Stimulated activated CD8-positive, alpha-beta memory T cell treated with anti-CD3 and anti-CD28 coated beads, Interleukin-15, amount 100 ng/mL, for 48 hours (primary cell): ENCODE measurements around the gene IL16.
"Not testable (repeated sequence)": the region's sequence is repeated elsewhere in the genome, so short reads cannot be mapped to it uniquely, and the experiment has no call there.

Source experiments
- DNase-seq, 2 donors: peaks; one replicate each; pipeline ENCODE4 v3.0.0-alpha.2; 2020; ENCODE audit warnings: low read depth in 2 of 2

Gene IL16

GRCh38 chr15:81196576-81197254, at the start of gene IL16:
IL16 (plus strand) TSS chr15:81196879; CDS start chr15:81225400, 28,521 bp downstream.
- no peak for DNase-seq

GRCh38 chr15:81151389-81151788, 45.3 kb upstream of the IL16 start:
- DNase-seq = no peak

DNA sequence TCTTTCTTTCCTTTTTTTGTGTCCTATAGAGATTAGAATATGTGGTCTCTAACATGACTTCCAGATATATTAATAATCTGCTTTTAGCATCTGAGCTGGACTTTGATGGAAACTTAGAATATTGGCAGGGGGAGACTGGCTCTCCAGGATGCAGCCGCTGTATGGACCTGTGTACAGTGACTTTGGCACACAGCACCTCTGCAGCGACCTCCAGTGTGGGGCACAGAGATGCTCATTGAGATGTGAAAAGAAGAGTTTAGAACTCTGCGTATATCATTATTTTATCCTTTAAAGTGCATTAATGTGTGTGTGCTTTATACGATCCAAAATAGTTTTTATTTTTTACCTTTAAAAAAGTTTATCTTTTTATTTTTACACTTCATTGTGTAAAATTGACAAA, 44.3 kb upstream of the IL16 start:
- DNase-seq = no peak

DNA sequence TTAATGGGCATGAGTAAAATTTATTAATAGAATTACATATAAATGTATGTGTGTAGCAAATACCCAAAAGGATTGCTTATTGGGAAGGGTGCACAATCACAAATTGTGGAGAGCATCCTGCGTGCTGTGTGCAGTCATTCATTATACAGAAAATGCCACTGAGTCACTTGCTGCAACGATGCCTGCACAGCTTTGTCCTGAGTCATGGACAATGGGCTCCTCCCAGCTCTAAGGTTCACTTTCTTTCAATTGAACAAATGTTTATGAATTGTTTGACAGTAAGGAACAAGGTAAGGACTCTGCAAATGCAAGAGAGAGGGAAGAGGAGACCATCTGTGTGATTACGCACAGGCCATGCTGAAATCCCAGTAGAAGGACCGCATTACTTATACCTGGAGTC, 43.9 kb upstream of the IL16 start:
- DNase-seq = no peak

DNA sequence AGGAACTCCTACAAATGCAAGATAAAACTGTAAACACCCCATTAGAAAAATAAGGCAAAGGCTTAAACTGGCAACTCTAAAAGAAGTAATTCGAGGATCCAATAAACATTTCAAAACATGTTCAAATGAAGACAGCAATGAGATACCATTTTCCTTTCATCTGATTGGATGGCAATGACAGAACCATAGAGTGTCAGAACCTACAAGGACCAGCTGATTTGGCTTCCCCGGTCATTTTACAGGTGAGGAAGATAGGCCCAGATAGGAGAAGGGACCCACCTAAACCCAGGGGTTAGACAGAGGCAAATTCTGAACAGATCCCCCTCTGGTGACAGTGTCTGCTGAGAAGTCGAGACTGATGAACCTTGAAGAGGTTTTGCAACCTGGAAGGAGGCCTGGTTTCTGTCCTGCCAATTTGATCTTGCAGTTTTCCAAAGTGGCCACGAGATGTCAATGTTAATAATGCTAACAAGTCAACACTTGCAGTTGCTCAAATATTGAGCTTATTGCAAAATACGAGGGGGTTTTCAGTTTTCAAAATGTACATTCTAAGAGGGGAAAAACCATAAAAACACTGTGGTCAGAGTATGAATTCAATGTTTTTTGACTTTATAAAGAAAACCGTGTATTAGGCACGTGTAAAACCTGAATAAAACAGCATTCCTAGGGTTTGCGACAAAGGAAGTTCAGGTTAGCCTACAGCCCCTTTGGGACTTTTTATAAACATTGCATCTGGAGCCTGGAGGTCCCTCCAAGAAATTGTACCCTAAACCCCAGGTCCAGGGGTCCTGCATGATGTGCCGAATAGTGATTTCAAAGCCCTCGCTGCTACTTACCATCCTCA, 41.1 kb upstream of the IL16 start:
- DNase-seq = no peak

DNA sequence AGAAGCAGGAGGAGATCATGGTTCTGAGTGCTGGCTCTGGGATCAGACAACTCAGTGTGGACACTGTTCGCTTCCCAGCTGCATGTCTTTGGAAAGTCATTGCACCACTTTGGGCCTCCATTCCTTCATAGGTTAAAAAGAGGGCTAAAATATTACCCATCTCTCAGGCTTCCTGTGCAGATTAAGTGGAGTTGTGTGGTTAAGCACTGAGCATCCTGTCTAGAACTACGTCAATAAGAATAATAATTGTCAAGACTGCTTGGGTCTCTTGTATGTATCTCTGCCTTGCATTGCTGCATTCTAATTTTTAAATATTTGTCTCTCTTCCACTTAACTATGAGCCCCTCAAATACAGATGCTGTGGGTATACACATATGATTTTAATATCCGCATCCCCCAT, 40.4 kb upstream of the IL16 start:
- no peak for DNase-seq

DNA sequence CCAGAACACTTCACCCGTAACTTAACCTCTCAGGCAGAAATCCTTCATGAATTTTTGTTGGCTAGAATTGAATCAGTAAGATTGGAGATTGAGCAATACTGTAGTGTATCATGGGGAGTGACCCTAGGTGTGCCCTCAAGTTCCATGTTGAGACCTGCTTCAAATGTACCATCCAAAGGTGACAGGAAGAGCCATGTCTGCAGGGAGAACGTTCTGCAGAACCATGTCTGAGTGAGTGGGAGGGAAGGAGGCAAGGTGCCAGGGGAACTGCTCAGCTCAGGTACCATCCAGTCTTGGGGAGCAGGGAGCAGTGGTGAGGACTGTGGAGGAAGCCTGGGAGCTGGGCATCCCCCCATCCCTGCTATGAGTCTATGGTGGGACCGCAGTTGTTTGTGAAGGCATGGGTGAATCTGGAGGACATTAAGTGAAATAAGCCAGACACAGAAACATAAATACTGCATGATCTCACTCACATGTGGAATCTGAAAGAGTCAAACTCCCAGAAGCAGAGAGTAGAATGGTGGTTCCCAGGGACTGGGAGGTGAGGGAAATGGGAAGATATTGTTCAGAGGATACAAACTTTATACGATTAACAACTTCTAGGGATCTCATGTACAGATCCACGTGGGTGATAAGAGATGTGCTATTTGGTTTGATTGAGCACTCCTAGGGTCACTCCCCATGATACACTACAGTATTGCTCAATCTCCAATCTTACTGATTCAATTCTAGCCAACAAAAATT, 39.3 kb upstream of the IL16 start:
- DNase-seq = no peak

- DNase-seq = no peak
These were observed 38.8 kb upstream of the IL16 start for GRCh38 chr15:81157939-81158223.

- DNase-seq = not testable (repeated sequence)
These were observed 38.1 kb upstream of the IL16 start for GRCh38 chr15:81158561-81158960.

- DNase-seq = no peak
These were observed 36.1 kb upstream of the IL16 start for GRCh38 chr15:81160312-81161159.

- no peak for DNase-seq
These were observed 35.5 kb upstream of the IL16 start for GRCh38 chr15:81161160-81161673.

DNA sequence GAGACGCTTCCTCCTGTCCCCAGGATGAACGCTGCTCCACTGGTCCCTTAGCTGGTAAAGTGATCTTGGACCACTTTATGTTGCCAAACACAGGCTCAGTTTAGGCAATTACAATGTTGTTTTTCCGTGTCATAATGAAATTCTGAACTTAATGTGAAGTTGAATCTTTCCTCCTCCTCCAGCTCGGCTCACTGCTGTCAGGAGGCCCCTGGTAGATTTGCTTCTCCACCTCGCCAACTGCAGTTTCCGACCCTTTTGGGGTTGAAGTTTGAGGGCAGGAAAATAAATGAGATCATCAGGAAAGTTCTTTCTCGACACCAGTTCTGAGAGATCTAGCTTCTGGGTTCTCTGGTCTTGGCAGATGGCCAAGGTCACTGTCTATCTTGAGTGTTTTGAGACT, 34.8 kb upstream of the IL16 start:
- DNase-seq = no peak

DNA sequence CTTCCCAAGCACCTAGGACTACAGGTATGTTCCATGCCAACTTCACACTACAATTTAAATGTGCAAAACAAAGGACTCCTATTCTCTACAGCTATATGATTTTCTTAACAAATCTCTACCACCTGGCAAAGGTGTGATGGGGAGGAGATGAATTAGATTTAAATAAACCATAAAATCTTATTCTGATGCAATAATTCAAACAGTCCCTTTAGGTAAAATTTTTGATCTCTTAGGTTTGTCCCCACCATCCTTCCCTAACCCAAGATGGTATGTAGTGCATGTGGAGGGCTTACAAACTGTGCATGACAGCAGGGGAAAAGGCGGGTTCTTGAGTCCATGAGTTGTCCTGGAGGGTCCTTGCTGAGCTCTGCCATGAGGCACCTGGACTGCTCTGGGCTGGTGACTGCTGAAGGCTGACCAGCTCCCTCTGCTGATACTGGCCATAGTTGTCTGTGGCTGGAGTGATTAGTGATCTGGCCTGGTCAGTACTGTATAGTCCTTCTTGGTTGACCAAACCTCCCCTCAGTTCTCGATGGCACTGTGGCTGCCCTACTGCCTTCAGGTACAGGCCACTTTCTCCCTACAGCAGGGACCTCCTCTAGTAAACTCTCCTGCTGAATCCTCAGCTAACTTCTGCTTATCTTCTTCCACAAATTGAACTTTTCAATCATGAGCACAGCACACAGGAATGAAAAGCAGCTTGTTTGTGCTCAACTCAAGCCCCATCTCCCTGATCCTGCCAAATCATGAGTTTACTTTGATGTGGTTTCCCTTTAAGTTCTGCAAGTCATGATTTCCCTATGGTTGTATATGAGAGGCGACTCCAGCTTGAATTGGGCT, 32.5 kb upstream of the IL16 start:
- no peak for DNase-seq

DNA sequence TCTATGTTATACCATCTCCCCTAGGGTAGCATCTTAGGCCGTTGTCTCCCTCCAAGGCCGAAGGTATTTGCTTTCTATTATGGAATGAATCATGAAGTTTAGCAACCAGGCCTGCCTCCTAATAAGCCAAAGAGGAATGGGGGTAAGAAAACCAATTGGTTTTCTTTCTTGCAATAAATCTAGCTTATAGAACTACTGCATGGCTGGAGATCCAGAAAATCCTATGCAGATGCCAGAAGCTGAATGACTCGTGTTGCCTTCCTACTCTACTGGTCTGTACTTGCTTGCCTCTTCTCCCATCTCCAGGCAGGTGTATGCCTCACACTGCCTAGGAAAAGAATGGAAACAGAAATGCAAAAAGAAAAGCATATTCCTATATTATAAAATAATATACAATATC, 31.1 kb upstream of the IL16 start:
- DNase-seq = no peak

GRCh38 chr15:81166636-81167305, 29.9 kb upstream of the IL16 start:
- DNase-seq = no peak

- no peak for DNase-seq
These were observed 28.6 kb upstream of the IL16 start for GRCh38 chr15:81168131-81168526.

GRCh38 chr15:81168644-81169043, 28.0 kb upstream of the IL16 start:
- DNase-seq = no peak

DNA sequence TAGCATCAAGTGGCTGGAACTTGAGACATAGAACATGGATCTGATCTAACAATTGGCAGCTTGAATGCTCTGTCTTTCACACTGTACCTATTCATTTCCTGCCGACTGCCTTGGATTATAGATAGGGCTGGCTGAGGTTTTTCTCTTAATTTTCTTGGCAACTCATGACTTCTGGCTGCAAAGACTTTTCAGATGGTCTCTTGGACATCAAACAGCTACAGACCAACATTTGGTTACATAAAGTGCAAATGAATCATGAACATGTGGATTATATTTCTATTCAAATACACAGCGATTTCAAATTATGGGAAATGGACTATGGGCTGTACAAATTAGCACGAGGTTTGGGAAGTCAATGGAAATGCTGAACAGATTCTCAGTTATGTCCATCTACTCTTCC, 26.2 kb upstream of the IL16 start:
- no peak for DNase-seq

DNA sequence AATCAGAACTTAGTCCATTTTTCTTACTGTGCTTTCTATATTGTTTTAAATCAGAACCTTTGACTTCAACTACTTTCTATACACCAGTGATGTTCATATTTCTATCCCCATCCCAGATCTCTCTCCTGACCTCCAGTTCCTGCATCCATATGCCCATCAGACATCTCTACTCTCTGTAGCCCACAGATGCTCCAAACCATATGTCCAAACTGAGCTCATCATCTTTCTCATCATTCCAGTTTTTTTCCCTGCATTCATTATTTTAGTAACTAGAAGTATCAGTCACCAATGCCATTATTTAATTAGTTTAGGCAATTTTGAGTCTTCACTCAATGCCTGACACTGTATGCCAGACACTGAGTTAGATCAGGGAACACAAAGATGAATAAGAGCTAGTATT, 25.4 kb upstream of the IL16 start:
- no peak for DNase-seq

- no peak for DNase-seq
These were observed 22.4 kb upstream of the IL16 start for GRCh38 chr15:81174125-81174791.
